Left lobe of liver (tissue), 2 donors: Measurements from ENCODE around the gene RPLP2. TPM values are rescaled to one million over a fixed set of nuclear protein-coding genes. Genes with fewer than 3 reads are reported as not detected.

ENCODE experiments used
- ATAC-seq: fragments of 200-7000 bp; cut with Tn5 transposase; one replicate; pipeline ENCODE4 v1.9.1; 2020; ENCODE audit warnings: mild to moderate bottlenecking, moderate library complexity
- DNase-seq: peaks from one replicate; pipeline ENCODE4 v3.0.0-alpha.2; 2020; ENCODE audit warnings: low spot score
- total RNA-seq: library from RNA; stranded (reverse); gene quantifications from one replicate; pipeline ENCODE4 v1.2.1, GENCODE V29; 2021
- donor health status: DM: no; HTN: no; CAD: no; lungs with moderate emphysema.
- donor health status: DM: no; HTN: yes; CAD: no.

Gene RPLP2
- total RNA-seq, 1 donor from 2014 or later: 511 TPM

DNA sequence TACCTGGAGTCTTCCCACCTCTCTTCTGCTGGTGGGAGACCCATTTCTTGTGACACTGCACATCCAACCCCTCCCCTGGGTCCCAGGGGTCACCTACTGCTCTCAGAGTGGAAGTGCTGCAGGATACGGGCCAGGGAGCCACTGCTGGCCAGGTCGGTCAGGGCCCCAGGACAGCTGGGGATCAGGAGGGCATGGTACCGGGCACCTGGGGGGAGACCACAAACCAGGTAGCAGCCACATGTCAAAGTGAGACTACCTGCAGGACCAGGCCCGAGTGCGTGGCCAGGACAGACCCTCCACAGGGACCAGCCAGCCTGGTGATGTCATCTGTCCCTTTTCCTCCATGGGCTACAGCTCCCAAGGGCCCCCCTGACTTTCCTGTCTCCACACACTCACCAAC lies 36.3 kb upstream of the RPLP2 start:
- DNase-seq: no peak
- ATAC-seq: no peak

DNA sequence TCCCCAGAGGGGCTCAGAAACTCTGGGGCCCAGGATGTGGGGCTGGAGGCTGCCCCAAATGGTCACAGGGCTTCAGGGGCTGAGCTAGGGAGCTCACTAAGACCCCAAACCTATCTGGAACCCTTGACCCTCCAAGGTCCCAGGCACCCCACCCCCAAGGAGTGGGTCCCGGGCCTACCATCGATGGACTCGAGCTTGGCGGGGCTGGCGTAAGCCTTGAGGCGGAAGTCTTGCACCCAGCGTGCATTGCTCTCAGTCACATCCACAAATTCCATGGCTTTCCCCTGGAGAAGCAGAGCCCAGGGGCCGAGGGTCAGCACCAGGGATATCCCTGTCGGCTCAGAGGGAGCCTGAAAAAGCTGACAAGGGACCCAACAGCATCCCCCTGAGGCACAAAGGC lies 35.9 kb upstream of the RPLP2 start:
- DNase-seq: no peak
- no peak for ATAC-seq

DNA sequence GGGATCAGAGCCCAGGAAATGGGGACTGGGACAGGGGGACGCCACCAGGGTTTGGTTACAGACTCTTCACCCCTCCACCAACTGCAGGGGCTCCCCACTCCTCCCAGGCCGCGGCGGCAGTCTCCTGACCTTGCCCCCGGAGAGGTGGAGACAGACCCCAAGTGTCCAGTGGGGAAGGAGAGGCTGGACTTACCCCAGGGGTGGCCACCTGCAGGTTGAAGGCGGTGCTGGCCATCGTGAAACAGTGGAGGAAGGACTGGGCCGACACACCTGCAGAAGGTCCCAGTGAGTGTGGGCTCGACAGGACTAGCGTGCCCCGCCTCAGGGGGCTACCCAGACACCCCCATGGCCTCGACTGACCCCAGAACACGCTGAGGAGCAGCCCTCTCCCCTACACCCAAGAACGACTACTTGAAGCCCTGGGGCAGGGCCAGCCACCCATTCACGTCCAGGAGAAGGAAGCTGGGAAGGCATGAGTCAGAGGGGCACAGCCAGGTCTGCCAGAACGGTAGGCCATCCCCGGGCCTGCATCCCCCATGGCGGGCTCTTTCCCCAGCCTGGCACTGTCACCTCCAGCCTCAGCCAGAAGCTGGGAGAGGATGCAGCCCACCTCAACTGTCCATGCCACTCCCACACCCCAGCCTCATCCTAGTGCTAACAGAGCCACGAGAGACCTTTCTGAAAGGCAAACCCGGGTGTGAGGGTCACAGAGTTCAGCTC lies 34.7 kb upstream of the RPLP2 start:
- no peak for DNase-seq
- no peak for ATAC-seq

DNA sequence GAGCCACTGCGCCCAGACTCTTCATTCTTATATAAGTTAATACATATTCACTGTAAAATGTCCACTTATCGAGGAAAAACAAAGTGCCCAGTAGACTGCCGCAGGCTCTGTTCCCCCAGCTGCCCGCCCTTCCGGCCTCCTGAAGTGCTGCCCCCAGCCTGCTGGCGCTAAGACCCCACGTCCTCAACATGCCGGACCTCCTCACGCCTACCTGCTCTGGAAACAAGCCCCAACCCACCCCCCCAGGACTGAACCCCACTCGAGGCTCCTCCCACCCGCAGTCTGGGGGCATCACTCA lies 33.6 kb upstream of the RPLP2 start:
- ATAC-seq (no peak), DNase-seq (no peak)

DNA sequence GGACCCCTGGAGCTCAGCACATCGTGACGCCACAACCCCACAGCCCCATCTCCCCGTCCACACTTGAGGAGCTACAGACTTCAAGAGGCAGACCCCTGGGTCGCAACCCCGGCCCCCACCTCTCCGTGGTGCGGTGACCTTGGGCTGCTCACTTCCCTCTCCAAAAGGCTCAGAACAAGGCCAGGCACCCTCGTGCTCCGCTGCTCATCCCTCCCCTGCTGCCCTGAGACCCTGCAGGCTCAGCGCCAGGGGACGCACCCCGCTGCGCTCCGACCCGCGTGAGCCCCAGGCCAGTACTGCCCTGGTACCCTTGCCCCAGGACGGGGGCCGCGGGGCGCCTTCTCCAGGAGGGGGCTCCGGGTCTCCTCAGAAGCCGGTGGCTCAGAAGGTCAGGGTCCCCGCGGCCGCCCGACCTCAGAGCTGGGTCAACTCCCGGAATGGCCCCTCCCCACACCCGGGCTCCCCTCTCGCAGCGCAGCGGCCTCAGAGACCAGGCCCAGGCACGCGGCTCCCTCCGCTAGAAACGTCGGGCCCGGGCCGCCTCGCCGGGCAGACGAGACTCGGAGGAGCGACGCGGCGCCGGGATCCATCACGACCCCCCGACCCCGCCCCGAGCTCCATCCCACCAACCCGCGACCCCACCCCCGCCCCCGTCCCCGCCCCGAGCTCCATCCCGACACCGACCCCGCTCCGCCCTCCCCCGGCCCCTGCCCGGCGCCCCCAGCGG lies 33.0 kb upstream of the RPLP2 start:
- DNase-seq: peak; percentile 54

DNA sequence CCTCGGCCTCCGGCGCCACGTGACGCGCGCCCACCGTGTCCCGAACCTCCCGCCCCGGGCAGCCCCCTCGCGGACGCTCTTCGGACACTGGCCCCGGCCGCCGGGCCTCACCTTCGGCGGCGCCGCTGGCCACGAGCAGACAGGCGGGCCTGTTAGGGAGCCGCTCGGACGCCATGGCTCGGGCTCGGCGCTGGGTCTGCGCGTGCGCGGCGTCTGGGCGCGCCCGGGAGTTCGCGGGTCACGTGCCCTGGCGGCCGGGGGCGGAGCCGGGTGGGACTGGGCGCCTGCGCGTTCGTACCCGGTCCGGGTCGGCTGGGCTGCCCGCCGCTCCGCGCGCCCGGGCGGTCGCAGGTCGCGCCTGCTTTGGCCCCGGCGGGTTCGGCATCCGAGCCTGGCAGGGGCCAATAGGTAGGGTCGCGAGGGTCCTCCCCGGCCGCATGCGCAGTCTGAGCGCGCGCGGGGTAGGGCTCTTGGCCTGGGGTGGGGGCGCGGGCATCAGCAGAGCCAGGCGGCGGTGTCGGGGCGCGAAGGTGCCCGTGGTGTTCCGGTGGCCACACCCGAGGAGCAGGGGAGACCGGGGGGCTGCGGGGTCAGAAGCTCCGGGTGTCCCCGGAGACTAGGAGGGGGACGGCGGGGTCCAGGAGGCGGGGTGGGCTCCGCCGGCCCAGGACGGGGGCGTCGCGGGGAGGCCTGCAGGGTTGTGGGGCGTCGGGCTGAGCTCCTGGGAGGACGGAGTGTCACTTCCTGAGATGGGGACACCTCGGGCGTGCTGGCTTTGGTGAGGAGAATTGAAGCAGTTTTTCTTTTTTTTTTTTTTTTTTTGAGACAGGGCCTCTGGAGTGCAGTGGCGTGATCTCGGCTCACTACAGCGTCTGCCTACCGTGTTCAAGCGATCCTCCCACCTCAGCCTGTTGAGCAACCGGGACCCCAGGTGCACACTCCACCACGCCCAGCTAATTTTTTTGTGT lies 32.2 kb upstream of the RPLP2 start, which contains the start of gene GATD1:
GATD1 (minus strand) TSS at position 200 of the 968 bp plus-strand sequence; CDS start at position 175, 25 bp downstream.
- ATAC-seq: peak; percentile 81
- peak; percentile 95 for DNase-seq

More for the DNA sequence above, 33.0 kb upstream of the RPLP2 start:
- ATAC-seq: peak; percentile 19

DNA sequence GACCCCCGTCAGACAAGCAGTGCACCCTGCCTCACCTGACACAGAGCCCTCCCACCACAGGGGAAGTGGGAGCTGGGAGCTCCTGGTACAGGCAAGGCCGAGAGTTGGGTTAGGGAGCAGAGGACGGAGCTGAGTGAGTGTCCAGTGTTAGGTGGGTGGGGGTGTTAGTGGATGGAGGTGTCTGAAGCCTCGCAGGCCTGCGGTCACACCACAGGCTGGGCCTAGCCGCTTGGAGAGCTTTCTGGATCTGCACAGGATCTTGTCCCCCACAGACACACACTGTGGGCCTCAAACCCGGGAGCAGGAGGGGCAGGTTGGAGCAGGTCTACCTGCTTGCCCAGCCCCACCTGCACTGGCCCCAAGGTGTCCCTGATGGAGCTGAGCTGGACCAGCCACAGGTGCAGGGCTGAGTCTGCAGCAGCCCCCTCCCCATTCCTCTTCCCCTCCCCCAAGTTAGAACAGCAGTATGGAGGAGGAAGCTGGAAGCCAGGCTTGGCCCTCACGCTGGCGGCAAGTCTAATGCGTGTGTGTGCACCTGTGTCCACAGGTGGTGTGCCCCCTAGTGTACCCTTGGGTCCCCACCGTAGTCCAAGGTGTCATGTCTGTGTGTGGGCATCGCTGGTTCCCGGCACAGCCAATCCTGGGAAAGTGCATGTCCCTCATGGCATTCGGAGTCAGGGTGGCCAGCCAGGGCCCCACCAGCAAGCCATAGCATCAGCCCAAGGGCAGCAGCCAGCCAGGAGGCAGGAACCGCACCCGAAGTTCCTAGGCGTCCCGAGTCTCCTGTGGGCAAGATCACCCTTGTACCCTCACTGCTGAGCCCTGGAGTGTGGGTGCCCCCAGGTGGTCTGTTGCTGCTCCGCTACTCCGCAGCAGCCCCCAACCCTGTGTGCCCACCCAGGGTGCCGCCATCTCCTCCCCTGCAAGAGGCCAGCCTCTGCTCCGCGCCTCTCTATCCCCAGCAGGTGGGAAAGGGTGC lies 30.5 kb upstream of the RPLP2 start:
- no peak for ATAC-seq

DNA sequence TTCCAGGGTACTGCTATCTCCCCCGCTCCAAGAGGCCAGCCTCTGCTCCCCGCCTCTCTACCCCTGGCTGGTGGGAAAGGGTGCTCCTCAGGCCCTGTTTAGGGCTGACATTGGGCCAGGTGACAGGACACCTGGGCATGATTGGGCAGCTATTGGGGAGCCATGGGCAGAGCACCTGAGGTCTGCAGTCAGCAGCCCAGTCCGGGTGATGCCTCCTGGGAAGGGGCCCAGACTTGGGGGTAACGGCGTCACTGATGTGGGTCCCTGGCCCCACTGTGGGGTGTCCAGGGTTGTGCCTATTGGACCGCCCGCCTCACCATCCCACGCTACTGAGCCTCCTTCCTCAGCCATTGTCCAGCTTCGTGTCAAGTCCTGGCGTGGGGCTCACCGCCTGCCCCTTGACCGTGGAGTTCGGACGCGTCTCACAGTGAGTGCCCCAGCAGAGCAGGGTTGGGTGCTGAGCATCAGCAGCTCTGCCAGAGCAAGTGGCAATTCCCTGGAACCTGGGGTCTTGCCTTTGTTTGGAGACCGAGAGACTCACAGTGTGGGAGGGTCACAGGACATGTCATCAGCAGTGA lies 29.7 kb upstream of the RPLP2 start:
- ATAC-seq (no peak), DNase-seq (no peak)

More for the DNA sequence above, 30.5 kb upstream of the RPLP2 start:
- peak; percentile 45 for DNase-seq

DNA sequence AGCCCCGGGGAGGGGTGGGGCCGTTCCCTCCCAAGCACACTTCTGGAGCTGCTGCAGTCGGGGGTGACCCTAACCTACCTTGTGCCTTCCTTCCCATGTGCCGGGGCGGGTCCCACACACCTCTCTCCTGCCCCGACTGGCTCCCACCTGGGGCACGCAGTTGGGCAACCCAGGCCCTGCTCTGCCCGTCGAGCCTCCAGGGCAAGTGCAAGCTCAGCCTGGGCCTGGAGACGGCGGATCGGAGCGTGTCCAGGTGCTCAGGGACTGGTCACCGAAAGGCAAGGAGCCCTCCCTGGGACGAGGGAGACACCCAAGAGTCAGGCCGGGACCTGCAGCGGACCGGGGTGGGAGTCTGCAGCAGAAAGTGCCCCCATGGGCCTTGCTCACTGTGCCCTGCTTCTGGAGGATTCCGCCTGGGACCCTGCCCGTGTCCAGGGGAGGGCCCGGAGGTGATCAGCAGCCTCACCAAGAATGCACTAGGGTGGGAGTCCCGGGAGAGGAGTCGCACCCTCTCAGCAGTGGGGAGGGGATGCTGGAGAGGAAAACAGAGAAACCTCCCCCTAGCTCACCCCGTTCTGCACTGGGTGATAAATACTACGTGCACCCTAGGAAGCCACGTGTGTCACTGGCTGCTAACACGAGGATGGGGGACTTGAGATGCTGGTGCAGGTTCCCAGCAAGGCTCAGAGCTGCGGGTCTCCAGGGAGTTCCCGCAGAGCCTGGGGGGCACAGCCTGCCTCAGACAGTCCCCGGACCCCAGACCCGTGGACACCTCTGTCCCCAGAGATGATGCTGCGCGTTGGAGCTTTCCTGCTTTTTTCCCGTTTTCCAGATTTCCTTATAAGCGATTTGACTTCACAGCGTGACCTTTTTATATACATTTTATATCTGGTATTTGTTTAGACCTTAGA lies 27.2 kb upstream of the RPLP2 start:
- peak; percentile 45 for DNase-seq
- no peak for ATAC-seq

DNA sequence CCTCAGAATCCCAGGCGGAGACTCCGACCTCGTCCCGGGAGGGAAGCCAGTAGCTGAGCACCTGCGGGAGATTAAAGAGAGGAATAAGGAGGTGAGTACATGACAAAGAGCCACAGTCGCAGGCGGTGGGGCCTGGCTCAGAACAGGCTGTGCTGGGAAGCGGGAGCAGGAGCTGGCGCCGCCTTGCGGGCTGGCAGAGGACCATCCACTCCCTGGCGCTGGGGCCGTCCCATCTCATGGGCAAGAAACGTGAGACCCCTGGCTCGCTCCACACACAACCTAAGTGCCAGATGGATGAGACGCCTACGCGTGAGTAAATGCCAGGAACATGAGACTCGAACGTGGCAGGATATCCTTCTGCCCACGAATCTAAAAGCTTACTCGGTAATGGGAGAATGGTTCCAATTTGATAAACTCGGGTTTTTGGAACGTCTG lies 26.2 kb upstream of the RPLP2 start:
- DNase-seq (peak; percentile 48), ATAC-seq (no peak)

DNA sequence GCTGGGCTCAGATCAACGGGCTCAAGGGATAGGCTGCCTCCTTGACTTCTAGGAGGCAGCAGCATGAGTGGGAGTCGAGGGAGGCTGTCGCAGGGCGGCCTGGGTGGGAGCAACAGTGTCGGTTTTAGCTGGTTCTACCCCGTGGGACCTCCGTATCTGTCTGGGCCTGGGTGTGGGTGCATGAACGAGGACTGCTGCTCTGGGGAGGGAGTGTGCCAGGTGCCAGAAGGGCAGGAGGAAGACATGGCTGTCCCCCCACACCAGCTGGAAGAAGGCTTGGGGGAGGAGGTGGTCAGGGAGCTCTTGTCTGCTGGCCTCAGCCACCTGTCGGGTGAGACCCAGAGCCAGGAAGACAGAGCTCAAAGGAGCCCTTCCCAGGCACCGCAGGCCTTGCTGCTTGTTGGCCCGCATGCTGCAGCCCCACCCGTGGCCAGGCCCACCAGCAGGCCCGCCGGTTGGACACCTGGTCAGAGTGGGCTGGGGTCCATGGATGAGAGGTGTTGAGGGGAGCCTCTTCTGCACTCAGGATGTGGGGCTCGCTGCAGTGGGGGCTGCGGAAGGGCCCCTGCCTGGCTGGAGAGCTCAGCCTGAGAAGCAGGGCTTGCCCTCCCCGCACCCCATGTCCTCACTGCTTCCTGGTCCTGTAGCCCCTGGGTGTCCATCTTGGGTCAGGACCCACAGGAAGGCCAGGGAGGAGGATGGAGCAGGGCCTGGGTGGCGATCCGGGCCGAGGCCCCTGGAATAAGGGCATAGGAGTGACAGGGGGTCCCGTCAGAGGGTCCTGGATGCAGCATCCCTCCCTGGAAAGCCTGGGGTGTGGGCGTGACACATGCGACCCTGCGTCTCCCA lies 23.3 kb upstream of the RPLP2 start:
- DNase-seq (no peak), ATAC-seq (no peak)

DNA sequence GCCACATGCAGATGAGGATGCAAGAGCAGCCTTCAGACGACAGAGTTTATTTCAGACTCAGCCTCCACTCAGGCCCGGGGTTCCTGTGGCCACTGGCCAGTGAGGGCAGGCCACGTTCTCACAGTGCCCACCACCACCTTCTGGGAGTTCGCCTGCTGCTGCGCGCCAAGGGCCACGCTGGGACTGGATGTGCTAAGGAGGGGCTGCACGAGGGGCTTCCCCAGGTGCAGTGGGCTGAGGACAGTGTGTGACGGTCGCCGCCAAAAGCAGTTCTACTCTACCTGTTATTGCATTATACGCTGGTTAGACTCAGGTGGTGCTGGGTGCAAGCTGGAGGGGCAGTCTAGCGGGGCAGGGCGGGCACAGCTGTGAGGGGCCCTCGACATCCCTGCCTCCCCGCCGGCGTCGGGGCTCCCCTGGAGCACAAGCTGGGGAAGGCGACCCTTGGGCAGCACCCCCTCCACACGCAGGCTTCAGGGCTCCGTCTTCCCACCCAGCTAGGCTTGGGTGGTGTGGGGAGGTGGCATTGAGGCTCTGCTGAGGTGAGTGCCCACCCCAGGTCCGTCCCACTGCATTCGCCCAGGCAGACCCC lies 22.6 kb upstream of the RPLP2 start:
- DNase-seq: no peak
- no peak for ATAC-seq

DNA sequence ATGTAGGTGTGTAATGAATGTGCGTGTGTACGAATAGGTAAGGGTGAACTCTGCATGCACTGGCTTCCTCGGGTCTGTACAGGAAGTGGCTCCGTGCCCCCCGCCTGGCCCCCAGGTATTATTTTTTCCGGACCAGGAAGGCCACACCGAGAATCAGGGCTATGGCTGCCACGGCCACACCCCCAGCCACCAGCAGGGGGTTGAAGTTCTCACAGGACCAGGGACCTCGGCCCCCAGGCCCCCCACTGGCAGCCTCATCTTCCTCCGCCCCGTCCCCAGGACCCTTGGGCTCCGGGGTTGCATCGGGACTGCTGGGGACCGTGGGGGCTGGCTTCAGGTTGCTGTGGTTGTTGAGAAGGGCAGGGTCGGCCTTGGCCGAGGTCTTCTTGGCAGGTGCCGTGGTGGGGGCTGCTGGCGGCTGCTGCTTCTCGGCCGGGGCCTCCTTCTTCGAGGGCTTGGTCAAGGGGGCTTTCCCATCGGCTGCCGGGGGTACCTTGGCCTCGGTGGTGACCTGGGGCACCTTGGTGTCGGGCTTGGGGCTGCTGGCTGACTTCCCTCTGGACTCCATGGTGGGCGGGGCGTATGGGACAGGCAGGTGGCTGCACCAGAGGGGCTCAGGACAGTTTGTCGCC lies 21.6 kb upstream of the RPLP2 start:
- DNase-seq: no peak
- ATAC-seq: no peak

DNA sequence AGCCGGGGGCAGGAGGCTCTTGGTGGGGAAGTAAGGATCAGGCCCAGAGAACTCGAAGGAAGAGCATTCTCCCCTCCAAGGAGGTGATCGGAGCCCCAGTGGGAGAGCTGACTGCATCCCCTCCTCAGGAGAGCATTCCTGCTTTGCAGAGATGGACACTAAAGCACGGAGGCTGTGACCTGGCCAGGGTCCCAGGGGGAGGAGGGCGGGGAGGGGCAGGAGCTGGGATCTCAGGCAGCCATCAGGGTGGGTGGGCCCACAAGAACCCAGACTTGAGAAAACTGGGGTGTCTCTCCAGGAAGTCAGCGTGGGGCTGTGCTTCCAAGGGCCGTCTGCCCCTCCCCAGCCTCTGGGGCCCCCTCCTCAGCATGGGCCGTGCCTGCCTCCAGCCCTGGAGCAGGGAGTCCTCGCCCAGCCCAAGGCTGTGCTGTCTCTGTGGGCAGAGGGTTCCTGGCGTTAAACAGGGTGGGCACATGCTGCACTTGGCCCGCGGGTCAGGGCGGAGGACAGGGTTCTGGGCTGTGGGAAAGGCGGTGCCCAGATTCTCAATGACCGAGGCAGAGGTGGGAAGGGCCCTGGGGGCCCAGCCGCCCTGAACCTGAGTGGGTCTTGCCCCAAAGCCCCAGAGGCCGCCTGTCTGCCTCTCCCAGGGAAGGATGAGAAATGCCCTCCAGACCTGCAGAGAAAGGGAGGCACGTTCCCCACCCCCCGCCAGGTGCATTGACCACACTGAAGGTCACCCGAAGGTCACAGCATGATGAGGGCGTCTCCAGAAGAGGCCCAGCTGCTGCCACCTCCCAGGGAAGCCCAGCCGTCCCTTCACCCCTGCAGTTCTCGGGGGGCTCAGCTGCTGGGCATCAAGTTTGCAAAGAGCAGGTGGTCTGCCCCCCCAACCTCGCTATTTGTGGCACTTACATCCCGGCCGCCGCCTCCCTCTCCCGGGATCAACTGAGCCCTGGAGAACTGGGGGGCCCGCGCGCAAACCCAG lies 20.5 kb upstream of the RPLP2 start:
- DNase-seq (no peak), ATAC-seq (peak; percentile 5)

DNA sequence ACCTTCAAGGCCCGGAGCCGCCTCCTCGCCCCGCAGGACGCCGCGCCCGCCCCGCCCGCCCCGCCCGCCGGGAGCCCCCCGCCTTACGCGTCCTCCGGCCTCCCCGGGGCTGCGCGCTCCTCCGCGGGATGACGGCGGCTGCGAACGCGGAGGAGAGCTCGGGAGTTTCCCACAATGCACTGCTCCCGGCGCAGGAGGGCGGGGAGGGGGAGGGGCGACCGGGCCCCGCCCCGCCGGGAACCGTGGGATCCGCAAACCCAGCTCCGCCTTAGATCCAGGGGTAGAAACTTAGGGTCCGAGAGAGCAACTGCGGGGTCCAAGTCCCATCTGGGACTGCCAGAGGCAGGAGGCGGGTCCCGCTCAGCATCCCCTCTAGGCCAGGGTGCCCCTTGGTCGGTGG lies 19.8 kb upstream of the RPLP2 start, which contains the start of gene CEND1:
CEND1 (minus strand) TSS at position 148 of the 400 bp plus-strand sequence. CDS start 1,514 bp downstream, outside the sequence.
- peak; percentile 42 for ATAC-seq
- DNase-seq: peak; percentile 56
